Stimulated activated CD8-positive, alpha-beta memory T cell treated with anti-CD3 and anti-CD28 coated beads, Interleukin-15, amount 100 ng/mL, for 4 hours (primary cell): Measurements from ENCODE around the gene EFCC1.
"Not testable (repeated sequence)": the region's sequence is repeated elsewhere in the genome, so short reads cannot be mapped to it uniquely, and the experiment has no call there.

Experiments used
- DNase-seq, 2 donors: peaks; one replicate each; pipeline ENCODE4 v3.0.0-alpha.2; 2020; ENCODE audit warnings: low read depth in 2 of 2

Gene EFCC1

DNA sequence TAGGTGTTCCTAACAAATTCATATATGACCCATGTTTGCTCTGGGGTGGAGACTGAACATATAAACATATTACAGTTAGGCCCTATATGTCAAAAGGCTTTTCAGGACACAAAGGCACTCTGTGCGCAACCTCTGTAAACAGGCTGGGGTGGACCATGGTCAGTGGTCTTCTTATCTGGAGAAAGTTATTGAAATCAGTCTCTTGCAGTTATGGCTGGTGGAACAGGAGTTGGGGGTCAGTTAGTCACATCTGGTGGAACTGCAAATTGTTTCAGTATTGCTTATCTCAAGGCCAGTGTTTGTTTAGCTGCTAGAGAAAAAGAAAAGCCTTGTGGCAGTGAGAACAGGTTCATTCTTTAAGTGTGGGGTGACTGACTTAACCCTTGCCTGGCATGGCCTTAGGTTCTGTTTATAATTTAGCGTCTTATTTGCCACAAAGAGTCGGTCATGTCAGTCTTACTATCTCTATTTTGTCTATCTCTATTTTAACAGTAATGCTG, 53.6 kb downstream of the EFCC1 start:
- no peak for DNase-seq

- no peak for DNase-seq
Observed at GRCh38 chr3:129056451-129057173, 55.5 kb downstream of the EFCC1 start.

- no peak for DNase-seq
Observed at GRCh38 chr3:129057249-129057648, 56.1 kb downstream of the EFCC1 start.

- DNase-seq: no peak
Observed at GRCh38 chr3:129058441-129059200, 57.5 kb downstream of the EFCC1 start.

DNA sequence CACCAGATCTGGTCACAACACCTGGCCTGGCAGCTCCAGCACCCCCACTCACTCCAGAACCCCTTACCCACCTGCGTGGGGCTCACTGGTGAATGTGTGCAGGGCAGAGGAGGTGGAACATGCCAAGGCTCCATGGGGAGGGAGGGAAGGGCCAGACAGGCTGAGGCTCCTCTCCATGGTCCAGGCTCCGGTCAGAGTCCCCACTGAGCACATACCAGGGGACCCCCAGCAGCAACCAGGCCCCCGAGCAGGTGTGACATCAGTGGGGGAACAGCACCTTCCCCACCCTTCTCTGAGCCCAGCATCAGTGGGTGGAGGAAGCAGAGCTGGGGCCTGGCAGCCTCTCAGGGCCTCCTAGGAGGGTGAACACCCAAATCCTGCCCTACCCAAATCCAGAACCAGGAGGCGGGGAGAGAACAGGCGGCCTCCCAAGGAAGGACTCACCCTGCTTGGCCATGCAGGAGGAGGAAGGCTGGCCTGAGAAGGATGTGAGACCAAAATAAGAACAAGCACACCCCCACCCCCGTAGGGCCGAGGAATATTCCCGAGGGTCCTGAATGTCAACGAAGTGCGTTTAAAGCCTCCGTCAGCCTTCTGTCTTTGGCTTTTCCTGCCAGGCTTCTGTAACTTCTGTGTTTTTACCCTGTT, 58.3 kb downstream of the EFCC1 start:
- DNase-seq: no peak

DNA sequence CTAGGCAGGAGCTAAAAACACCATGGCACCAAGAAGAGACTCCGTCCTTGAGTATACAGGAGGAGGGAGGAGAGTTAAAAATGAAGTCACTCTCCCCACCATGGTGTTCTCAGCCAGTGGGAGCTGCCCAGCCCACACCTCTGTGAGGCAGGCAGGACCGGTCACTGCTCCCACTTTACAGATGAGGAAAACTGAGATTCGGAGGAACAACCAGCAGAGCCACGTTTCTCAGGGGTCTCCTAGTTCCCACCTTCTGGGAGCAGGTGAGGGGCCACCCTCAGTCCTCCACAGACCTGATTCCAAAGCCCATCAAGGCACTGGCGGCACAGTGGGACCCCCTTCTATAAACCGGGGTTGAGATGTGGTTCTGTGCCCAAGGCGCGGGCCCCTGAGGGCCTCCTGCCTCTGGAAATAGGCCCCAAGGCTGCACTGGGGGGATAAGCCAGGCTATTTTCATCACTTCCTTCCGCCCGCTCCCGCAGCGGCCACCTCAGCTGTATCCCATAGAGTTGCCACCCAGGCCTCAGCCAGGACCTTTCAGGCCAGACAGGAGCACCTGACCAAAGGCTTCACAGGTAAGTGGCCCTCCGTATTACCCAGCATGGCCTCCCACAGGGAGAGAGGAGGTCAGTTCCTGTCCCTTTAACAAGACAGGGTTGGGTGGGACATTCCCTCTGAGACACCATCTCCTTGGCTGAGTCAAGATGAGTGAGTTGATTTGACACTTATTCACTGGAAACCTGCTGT, 59.3 kb downstream of the EFCC1 start, which contains the start of gene GP9:
GP9 (plus strand) TSS at position 504 of the 747 bp plus-strand sequence. CDS start 961 bp downstream, outside the sequence.
- DNase-seq: no peak

DNA sequence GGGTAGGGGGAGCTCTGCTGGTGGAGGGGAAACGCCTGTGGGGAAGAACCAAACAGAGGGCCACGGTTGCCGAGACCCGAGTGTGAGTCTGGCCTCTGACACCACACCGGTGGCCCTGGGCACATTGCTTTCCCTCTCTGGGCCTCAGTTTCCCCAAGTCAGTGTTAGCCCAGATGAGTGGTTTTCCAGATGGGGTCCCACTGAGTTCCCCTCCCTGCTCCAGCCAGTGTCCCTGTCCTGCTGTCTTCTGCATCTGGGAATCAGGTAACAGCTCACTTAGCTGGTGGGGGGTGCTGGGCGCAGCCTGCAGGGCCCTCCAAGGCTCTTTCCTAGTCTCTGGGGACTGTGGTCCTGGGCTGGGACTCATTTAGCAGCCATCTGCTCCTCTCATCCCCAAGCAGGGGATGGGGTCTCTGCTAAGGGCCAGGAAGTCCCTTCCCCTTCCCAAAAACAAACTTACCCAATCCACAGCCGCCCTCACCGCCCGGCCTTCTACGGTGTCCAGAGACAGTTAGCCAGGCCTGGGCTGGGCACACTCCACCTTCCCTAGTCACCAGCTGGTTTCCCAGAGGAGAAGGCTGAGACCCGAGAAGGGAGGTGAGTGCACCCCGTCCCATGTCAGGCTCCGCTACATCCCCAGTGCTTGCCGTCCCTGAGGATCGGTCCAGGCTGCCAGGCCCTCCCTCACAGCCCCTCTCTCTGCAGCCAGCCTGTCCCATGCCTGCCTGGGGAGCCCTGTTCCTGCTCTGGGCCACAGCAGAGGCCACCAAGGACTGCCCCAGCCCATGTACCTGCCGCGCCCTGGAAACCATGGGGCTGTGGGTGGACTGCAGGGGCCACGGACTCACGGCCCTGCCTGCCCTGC, 60.2 kb downstream of the EFCC1 start:
- DNase-seq: no peak

GRCh38 chr3:129061888-129062834, 61.1 kb downstream of the EFCC1 start:
- DNase-seq: no peak

- DNase-seq: no peak
Observed at GRCh38 chr3:129063091-129063640, 62.1 kb downstream of the EFCC1 start.

DNA sequence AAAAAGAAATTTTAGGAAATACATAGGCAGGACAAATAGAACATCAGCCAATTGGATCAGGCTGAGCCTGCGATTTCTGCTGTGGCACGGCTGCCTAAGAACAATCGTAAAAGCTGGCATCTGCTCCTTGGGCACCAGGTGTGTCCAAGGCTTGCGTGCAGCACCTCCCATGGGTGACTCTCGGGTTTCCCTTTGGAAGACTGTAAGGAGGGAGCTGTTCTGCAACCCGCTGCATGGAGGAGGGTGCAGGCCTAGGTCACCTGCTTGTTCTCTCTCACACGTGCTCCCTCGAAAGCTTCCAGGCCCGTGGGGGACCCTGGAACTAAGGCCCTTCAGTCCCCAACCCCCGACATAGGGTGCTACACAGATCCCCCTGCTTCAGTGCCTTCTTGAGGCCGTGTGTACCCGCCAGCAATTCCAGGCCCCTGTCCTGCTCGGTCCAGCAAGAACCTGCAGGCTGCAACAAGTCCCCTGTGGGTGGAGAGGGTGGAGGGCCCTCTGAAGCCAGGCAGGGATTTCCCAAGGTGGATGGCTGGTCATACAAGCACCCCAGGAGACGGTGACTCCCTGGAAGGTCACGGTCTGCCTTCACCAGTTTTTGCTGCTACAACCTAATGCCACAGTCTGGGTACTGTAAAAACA, 62.9 kb downstream of the EFCC1 start:
- no peak for DNase-seq

DNA sequence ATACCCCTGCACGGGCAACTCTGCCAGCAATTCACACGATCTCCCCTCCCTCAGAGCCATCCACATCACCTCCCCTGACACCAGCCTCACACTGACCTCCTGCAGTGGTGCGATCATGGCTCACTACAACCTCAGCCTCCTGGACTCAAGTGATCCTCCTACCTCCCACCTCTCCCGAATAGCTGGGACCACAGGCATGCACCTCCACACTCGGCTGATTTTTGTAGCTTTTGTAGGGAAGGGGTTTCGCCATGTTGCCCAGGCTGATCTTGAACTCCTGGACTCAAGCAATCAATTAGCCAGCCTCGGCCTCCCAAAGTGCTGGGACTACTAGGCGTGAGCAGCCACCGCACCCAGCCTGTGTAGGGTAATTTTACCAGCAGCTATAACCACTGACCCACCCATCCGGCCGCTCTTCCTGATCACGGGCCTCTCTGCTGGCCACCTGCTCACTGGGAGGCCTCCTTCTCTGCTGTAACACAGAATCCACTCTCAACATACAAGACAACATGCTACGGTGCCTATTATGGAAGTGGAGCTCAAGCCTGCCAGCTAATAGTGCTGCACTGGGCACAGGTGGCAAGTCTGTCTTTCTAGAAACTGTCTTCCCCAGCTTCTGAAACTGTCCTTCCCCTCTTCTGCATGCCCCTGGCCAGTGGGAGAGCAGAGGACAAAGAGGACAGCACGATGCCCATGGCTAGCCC, 64.1 kb downstream of the EFCC1 start:
- DNase-seq: no peak

- no peak for DNase-seq
Observed at GRCh38 chr3:129065720-129066073, 64.6 kb downstream of the EFCC1 start.

DNA sequence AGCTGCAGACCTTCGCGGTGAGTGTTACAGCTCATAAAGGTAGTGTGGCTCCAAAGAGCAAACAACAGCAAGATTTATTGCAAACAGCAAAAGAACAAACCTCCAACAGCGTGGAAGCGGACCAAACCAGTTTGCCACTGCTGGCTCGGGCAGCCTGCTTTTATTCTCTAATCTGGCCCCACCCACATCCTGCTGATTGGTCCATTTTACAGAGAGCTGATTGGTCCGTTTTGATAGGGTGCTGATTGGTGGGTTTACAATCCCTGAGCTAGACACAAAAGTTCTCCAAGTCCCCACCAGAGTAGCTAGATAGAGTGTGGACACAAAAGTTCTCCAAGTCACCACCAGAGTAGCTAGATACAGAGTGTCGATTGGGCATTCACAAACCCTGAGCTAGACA, 66.6 kb downstream of the EFCC1 start:
- DNase-seq: not testable (repeated sequence)

DNA sequence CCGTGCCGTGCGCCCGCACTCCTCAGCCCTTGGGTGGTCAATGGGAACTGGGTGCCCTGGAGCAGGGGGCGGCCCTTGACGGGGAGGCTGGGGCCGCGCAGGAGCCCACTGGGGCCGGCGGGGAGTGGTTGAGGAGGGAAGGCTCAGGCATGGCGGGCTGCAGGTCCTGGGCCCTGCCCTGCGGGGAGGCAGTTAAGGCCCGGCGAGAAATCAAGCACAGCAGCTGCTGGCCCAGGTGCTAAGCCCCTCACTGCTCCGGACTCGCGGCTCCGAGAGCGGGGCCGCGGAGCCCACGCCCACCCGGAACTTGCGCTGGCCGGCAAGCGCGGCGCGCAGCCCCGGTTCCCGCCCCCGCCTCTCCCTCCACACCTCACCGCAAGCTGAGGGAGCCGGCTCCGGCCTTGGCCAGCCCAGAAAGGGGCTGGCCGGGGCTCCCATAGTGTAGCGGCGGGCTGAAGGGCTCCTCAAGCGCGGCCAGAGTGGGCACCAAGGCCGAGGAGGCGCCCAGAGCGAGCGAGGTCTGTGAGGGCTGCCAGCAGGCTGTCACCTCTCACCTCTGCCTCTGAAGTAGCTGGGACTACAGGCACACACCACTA, 67.3 kb downstream of the EFCC1 start:
- DNase-seq: no peak

DNA sequence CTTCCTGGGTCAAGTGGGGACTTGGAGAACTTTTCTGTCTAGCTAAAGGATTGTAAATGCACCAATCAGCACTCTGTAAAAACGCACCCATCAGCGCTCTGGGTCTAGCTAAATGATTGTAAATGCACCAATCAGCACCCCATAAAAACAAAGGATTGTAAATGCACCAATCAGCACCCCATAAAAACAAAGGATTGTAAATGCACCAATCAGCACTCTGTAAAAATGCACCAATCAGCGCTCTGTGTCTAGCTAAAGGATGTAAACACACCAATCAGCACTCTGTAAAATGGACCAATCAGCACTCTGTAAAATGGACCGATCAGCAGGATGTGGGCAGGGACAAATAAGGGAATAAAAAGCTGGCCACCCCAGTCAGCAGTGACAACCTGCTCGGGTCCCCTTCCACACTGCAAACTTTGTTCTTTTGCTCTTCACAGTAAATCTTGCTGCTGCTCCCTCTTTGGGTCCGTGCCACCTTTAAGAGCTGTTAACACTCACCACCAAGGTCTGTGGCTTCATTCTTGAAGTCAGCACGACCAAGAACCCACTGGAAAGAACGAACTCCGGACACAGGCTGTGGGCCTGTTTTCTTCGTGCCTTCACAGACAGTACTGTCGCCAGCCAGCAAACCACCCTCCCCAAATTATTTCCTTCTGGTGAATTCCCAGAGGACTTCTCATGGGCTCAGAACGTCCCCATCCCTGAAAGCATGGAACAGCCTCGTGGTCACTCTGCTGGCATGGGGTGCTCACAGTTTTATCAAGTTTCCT, 68.4 kb downstream of the EFCC1 start:
- DNase-seq: not testable (repeated sequence)

- DNase-seq: no peak
Observed at GRCh38 chr3:129070086-129070885, 69.2 kb downstream of the EFCC1 start.
